SK-N-MC (cell line): ENCODE results near the gene TSKS.

Experiments used
- EZH2 ChIP-seq: fragments of 200-600 bp; sonication (generic); IDR thresholded peaks from one replicate; pipeline ENCODE4 v1.6.1; 2017; ENCODE audit warnings: antibody characterized with exemption
- FOXP2 ChIP-seq: optimal IDR thresholded peaks from 2 replicates; pipeline ENCODE3; 2011; ENCODE audit warnings: mild to moderate bottlenecking, moderate library complexity; ENCODE audit not compliant: insufficient read depth; ENCODE audit errors: extremely low read length, control extremely low read depth
- POLR2AphosphoS5 ChIP-seq: IDR thresholded peaks from 2 replicates; pipeline ENCODE4 v1.6.1; 2012; ENCODE audit warnings: mild to moderate bottlenecking, low read depth, low read length, borderline replicate concordance

GRCh38 chr19:49812452-49812996, 49.4 kb upstream of the TSKS start:
- TF ChIP-seq EZH2 (no peak), POLR2AphosphoS5 (no peak), FOXP2 (no peak)
